ENCODE data around the gene RNF13.

RNF13 gene

GRCh38 chr3:150005243-150006112, 192.5 kb downstream of the RNF13 start:
- DNase-seq, result no peak

GRCh38 chr3:150006794-150007193, 193.8 kb downstream of the RNF13 start:
- no peak for DNase-seq

Measured in cerebellar nuclear complex (tissue), 1 donor.